Skeletal muscle tissue (tissue), 4 donors: Measurements from ENCODE around the gene ICA1L. TPM values are rescaled to one million over a fixed set of nuclear protein-coding genes. Genes with fewer than 3 reads are reported as not detected.

Experiments
- H3K27ac ChIP-seq: one replicate; pipeline ENCODE4 v1.7.0; 2013; ENCODE audit warnings: mild to moderate bottlenecking, low read depth, low read length, inconsistent platforms
- H3K27me3 ChIP-seq, 3 donors: one replicate each; pipeline ENCODE4 v1.7.0; 2013; ENCODE audit warnings: low read length in 3 of 3; ENCODE audit not compliant: control insufficient read depth in 3 of 3, insufficient read depth in 3 of 3
- H3K36me3 ChIP-seq, 3 donors: one replicate each; pipeline ENCODE4 v1.7.0; 2013; ENCODE audit warnings: low read length in 3 of 3; ENCODE audit not compliant: control insufficient read depth in 3 of 3, insufficient read depth in 3 of 3
- H3K4me1 ChIP-seq, 3 donors: one replicate each; pipeline ENCODE4 v1.7.0; 2013; ENCODE audit warnings: low read length in 3 of 3, mild to moderate bottlenecking in 3 of 3; ENCODE audit not compliant: control insufficient read depth in 3 of 3, insufficient read depth in 3 of 3
- H3K4me3 ChIP-seq, 3 donors: one replicate each; pipeline ENCODE4 v1.7.0; 2013; ENCODE audit warnings: low read length in 3 of 3
- H3K9ac ChIP-seq, 3 donors: one replicate each; pipeline ENCODE4 v1.7.0; 2013; ENCODE audit warnings: low read length in 3 of 3, mild to moderate bottlenecking in 3 of 3, moderate library complexity in 2 of 3, low read depth in 1 of 3
- H3K9me3 ChIP-seq, 3 donors: one replicate each; pipeline ENCODE4 v1.7.0; 2013; ENCODE audit warnings: low read length in 3 of 3; ENCODE audit not compliant: control insufficient read depth in 3 of 3
- total RNA-seq: library from RNA; depleted of rRNA; stranded (reverse); fragments of >200 nt; gene quantifications from one replicate; pipeline ENCODE4 v1.2.3, GENCODE V29; 2014
- donor health status: Osteomylitis.

The ICA1L gene
- total RNA-seq, 1 donor from 2014 or later = 9.9 TPM

- no peak overlapping the region for H3K27ac ChIP-seq
- no peaks in the 10 kb centered on the region for H3K27me3 ChIP-seq
- H3K9ac ChIP-seq = no peak overlapping the region
- H3K36me3 ChIP-seq = no peaks in the 10 kb centered on the region
- H3K4me3 ChIP-seq = no peak overlapping the region
- no peaks in the 10 kb centered on the region for H3K9me3 ChIP-seq
- H3K4me1 ChIP-seq = no peaks in the 10 kb centered on the region
Measured at GRCh38 chr2:202750763-202751427, 120.7 kb downstream of the ICA1L start.

DNA sequence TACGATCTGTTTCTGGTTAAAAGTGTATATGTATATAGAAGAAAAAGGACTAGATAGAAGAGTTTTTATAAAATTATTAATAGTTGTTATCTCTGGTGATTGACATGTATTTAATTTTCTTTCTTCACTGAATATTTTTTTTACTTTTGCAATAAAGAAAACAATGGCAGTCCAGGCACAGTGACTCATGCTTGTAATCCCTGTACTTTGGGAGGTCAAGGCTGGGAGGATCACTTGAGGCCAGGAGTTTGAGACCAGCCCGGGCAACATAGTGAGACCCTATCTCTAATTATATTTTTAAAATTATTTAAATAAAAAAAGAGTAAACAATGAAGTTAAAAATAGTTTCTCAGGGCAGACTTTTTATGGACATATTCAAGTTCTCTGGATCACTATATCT lies 122.1 kb downstream of the ICA1L start:
- Histone ChIP-seq H3K9me3 (no peaks in the 10 kb centered on the region), H3K27me3 (no peaks in the 10 kb centered on the region), H3K4me3 (no peak overlapping the region), H3K9ac (no peak overlapping the region), H3K27ac (no peak overlapping the region), H3K4me1 (no peaks in the 10 kb centered on the region), H3K36me3 (no peaks in the 10 kb centered on the region)

GRCh38 chr2:202743613-202744012 lies 128.0 kb downstream of the ICA1L start:
- H3K4me1 ChIP-seq = no peaks in the 10 kb centered on the region
- no peak overlapping the region for H3K4me3 ChIP-seq
- H3K27ac ChIP-seq = no peak overlapping the region
- H3K9ac ChIP-seq = no peak overlapping the region
- no peaks in the 10 kb centered on the region for H3K27me3 ChIP-seq
- peaks cover 0 to 2% (median 0%) of the 10 kb centered on the region in 3 donors for H3K9me3 ChIP-seq
- peaks cover 0 to 5% (median 0%) of the 10 kb centered on the region in 3 donors for H3K36me3 ChIP-seq

DNA sequence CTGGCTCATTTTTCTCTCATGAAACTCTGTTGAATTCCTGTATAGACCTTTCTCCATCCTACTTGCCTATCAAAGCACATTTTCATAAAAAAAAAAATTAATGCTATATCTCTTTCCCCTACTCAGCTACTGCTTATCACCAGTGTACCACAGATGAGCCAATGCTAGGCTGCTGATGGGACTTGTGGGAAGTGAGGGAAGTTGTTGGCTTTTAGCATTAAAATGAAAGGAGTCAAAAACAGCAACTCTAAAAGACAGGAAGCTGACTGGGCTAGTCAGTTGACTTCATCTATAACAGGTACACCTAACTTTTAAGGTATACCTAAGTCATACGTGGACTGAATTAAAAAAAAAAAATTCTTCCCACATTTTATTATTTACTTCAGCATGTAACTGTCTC lies 134.7 kb downstream of the ICA1L start:
- Histone ChIP-seq H3K9me3 (no peaks in the 10 kb centered on the region), H3K27me3 (no peaks in the 10 kb centered on the region), H3K36me3 (no peaks in the 10 kb centered on the region), H3K4me3 (no peak overlapping the region), H3K9ac (no peak overlapping the region), H3K4me1 (no peaks in the 10 kb centered on the region), H3K27ac (no peak overlapping the region)

DNA sequence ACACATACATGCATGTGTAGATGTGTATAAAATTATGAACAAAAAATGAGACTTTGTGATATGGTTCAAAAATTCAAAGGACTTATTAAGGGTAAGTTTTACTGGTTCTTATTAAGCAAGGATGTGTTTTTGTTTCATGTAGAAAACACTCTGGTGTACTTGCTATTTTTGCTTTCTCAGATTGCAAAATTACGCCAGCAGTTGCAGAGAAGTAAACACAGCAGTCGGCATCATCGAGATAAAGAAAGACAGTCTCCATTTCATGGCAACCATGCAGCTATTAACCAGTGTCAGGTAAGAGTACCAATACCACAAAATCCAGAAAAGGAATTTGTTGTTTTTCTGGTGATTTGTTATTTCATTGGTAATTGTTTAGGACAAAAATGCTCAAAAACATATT lies 145.5 kb downstream of the ICA1L start:
- H3K4me3 ChIP-seq = no peak overlapping the region
- H3K27ac ChIP-seq = no peak overlapping the region
- H3K36me3 ChIP-seq = no peaks in the 10 kb centered on the region
- no peak overlapping the region for H3K9ac ChIP-seq
- no peaks in the 10 kb centered on the region for H3K4me1 ChIP-seq
- H3K9me3 ChIP-seq = no peaks in the 10 kb centered on the region
- H3K27me3 ChIP-seq = no peaks in the 10 kb centered on the region

DNA sequence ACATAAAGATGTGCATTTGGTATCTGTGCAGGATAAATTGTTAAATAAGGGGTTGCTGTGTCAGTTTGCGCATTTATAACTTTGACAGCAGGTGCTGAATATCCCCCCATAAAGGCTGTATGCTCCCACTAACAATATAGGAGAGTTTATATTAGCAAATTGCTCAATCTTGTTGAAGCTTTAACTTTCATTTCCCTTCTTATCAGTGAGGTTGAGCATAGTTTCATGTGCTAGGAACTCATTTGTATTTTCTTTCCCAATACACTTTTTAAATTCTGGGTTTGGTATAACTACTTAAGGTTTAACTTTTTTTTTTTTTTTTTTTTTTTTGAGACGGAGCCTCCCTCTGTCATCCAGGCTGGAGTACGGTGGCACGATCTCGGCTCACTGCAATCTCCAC lies 147.8 kb downstream of the ICA1L start:
- H3K4me1 ChIP-seq = no peaks in the 10 kb centered on the region

More for the DNA sequence above, 147.8 kb downstream of the ICA1L start:
- Histone ChIP-seq H3K27ac (no peak overlapping the region), H3K36me3 (no peaks in the 10 kb centered on the region), H3K4me3 (no peak overlapping the region), H3K9ac (no peak overlapping the region), H3K9me3 (no peaks in the 10 kb centered on the region), H3K27me3 (no peaks in the 10 kb centered on the region)

Other genes starting within 250 kb of the ICA1L start
- 2.1 TPM for gene FAM117B, start 236.8 kb downstream of the ICA1L start, total RNA-seq
- gene WDR12, start 39.9 kb upstream of the ICA1L start, total RNA-seq = 32.9 TPM
- gene CARF, start 40.5 kb upstream of the ICA1L start, total RNA-seq = 14.6 TPM
- gene NBEAL1, start 143.1 kb upstream of the ICA1L start, total RNA-seq = 29.2 TPM